GM12878 (cell line): ENCODE results near the gene NIN. TPM values are rescaled to one million over a fixed set of nuclear protein-coding genes. Genes with fewer than 3 reads are reported as not detected.
A peak's percentile ranks its signal among the peaks of the same experiment; 100 is the strongest.

Source experiments
- ATAC-seq: fragments of 200-7000 bp; cut with Tn5 transposase; 3 replicates; pipeline ENCODE4 v1.9.1; 2020; ENCODE audit warnings: mild to moderate bottlenecking, moderate library complexity
- BruUV-seq: library from RNA; stranded (reverse); fragments of 400-500 nt; replicated peaks from 2 replicates; lab custom pipeline; 2021; lab: Mats Ljungman, UMichigan
- CTCF ChIA-PET: fragments of 300-600 bp; sonication (Branson Sonifier 250); formaldehyde crosslinking; extraction: SDS; loops from one replicate; lab custom pipeline; 2021; ENCODE audit warnings: inconsistent platforms; lab: Yijun Ruan, JAX
- POLR2A ChIA-PET: fragments of 350-600 bp; formaldehyde crosslinking; extraction: SDS; loops from one replicate; lab custom pipeline; 2021; ENCODE audit warnings: inconsistent platforms; lab: Charles Lee
- RAD21 ChIA-PET: fragments of 300-600 bp; sonication (Branson Sonifier 250); formaldehyde crosslinking; loops from one replicate; lab custom pipeline; 2023; ENCODE audit warnings: antibody characterized with exemption; ENCODE audit not compliant: unreplicated experiment; lab: Charles Lee
- SMC1A ChIA-PET: fragments of 300-600 bp; sonication (Branson Sonifier 250); formaldehyde crosslinking; loops from one replicate; lab custom pipeline; 2023; ENCODE audit not compliant: unreplicated experiment, uncharacterized antibody; lab: Charles Lee
- DNase-seq: peaks from one replicate; pipeline ENCODE4 v3.0.0-alpha.2; 2011; ENCODE audit warnings: low read depth, low spot score
- FAIRE-seq: peaks from 3 replicates; lab custom pipeline; 2011; peaks lifted over from hg19 to GRCh38; lab: Jason Lieb, UNC
- H2AFZ ChIP-seq: 2 replicates; pipeline ENCODE4 v1.6.0; 2011; ENCODE audit warnings: low read depth, low read length, control low read depth; ENCODE audit not compliant: control insufficient read depth
- H3K27ac ChIP-seq: 2 replicates; pipeline ENCODE4 v1.5.1; 2011; ENCODE audit warnings: control low read depth; ENCODE audit not compliant: control insufficient read depth, insufficient read depth
- H3K27me3 ChIP-seq, 2 experiments: replicated peaks in 1 of 2; 2 replicates each; pipeline versions ENCODE4 v1.6.0 to v1.6.1; 2011; ENCODE audit warnings: low read length in 1 of 2; ENCODE audit not compliant: control insufficient read depth in 2 of 2, insufficient read depth in 2 of 2
- H3K36me3 ChIP-seq, 2 experiments: 2 replicates each; pipeline ENCODE4 v1.5.1; 2011; ENCODE audit warnings: low read length in 1 of 2; ENCODE audit not compliant: control insufficient read depth in 2 of 2, insufficient read depth in 2 of 2
- H3K4me1 ChIP-seq: 2 replicates; pipeline ENCODE4 v1.6.1; 2011; ENCODE audit warnings: mild to moderate bottlenecking, low read length, moderate library complexity, mixed read lengths; ENCODE audit not compliant: control insufficient read depth, insufficient read depth
- H3K4me2 ChIP-seq: 2 replicates; pipeline ENCODE4 v1.6.0; 2011; ENCODE audit warnings: control low read depth; ENCODE audit not compliant: control insufficient read depth, insufficient read depth
- H3K4me3 ChIP-seq: fragments of 200-600 bp; sonication (generic); 2 replicates; pipeline ENCODE4 v1.5.1; 2016
- H3K79me2 ChIP-seq: 2 replicates; pipeline ENCODE4 v1.6.0; 2011; ENCODE audit warnings: low read length; ENCODE audit not compliant: control insufficient read depth, insufficient read depth
- H3K9ac ChIP-seq: 2 replicates; pipeline ENCODE4 v1.8.0; 2011; ENCODE audit warnings: low read length, control low read depth, mixed read lengths; ENCODE audit not compliant: control insufficient read depth, insufficient read depth
- H3K9me3 ChIP-seq: replicated peaks from 3 replicates; pipeline ENCODE4 v1.5.1; 2011; ENCODE audit warnings: mild to moderate bottlenecking, low read length; ENCODE audit not compliant: control insufficient read depth, insufficient read depth
- H4K20me1 ChIP-seq: 2 replicates; pipeline ENCODE4 v1.6.0; 2011; ENCODE audit not compliant: control insufficient read depth, insufficient read depth
- BCL3 ChIP-seq: IDR thresholded peaks from 2 replicates; pipeline ENCODE4 v1.6.1; 2011; ENCODE audit warnings: borderline replicate concordance, low read depth, mild to moderate bottlenecking, moderate library complexity, low read length; ENCODE audit not compliant: insufficient read depth, poor library complexity, severe bottlenecking
- BHLHE40 ChIP-seq, 2 experiments: fragments of 450-650 bp in 1 of 2; IDR thresholded peaks; 2 replicates each; pipeline ENCODE4 v1.6.1; 2011 to 2017; ENCODE audit warnings: low read depth in 2 of 2, borderline replicate concordance in 1 of 2, improper control_type of control experiment in 1 of 2, low read length in 1 of 2, mild to moderate bottlenecking in 1 of 2
- BMI1 ChIP-seq: fragments of 450-650 bp; IDR thresholded peaks from 2 replicates; pipeline ENCODE4 v1.6.1; 2016; ENCODE audit warnings: mild to moderate bottlenecking, moderate library complexity, borderline replicate concordance
- CREB1 ChIP-seq: IDR thresholded peaks from 2 replicates; pipeline ENCODE4 v1.6.1; 2012; ENCODE audit warnings: low read depth, mild to moderate bottlenecking, inconsistent platforms
- CREM ChIP-seq: IDR thresholded peaks from 2 replicates; pipeline ENCODE4 v1.6.1; 2014; ENCODE audit warnings: antibody characterized with exemption, low read depth
- EED ChIP-seq: sonication (generic); IDR thresholded peaks from 2 replicates; pipeline ENCODE4 v1.6.1; 2016; ENCODE audit warnings: antibody characterized with exemption, low read depth
- EP300 ChIP-seq, 2 experiments: fragments of 150-350 bp in 1 of 2; IDR thresholded peaks; 2 replicates each; pipeline ENCODE4 v1.6.1; 2011 to 2012; ENCODE audit warnings: low read depth in 2 of 2, low read length in 2 of 2, borderline replicate concordance in 1 of 2, improper control_type of control experiment in 1 of 2, inconsistent platforms in 1 of 2; ENCODE audit not compliant: control insufficient read depth in 1 of 2
- ETV6 ChIP-seq, 2 experiments: fragments of 450-650 bp in 1 of 2; IDR thresholded peaks in 1 of 2; conservative IDR thresholded peaks in 1 of 2; 2 replicates each; pipeline ENCODE4 v1.6.1; 2014; ENCODE audit warnings: antibody characterized with exemption in 1 of 2, borderline replicate concordance in 1 of 2, low read depth in 1 of 2, mild to moderate bottlenecking in 1 of 2, moderate library complexity in 1 of 2
- FOXM1 ChIP-seq: IDR thresholded peaks from 2 replicates; pipeline ENCODE4 v1.6.1; 2012; ENCODE audit warnings: low read depth, mild to moderate bottlenecking, inconsistent platforms, low read length, moderate library complexity
- HDAC6 ChIP-seq: fragments of 200-600 bp; sonication (generic); IDR thresholded peaks from one replicate; pipeline ENCODE4 v1.8.0; 2017; ENCODE audit warnings: antibody characterized with exemption; ENCODE audit not compliant: unreplicated experiment
- KAT2A ChIP-seq: conservative IDR thresholded peaks from 2 replicates; pipeline ENCODE4 v1.6.1; 2011; ENCODE audit warnings: low read depth, low read length; ENCODE audit not compliant: control insufficient read depth
- KDM1A ChIP-seq: fragments of 200-600 bp; sonication (generic); IDR thresholded peaks from 2 replicates; pipeline ENCODE4 v1.6.1; 2016; ENCODE audit warnings: borderline replicate concordance
- KLF5 ChIP-seq: fragments of 450-650 bp; IDR thresholded peaks from 2 replicates; pipeline ENCODE4 v1.6.1; 2014; ENCODE audit warnings: mild to moderate bottlenecking; ENCODE audit not compliant: partially characterized antibody
- MAX ChIP-seq: IDR thresholded peaks from 2 replicates; pipeline ENCODE4 v1.6.1; 2012; ENCODE audit warnings: low read depth, low read length, improper control_type of control experiment
- NBN ChIP-seq: fragments of 450-650 bp; IDR thresholded peaks from 2 replicates; pipeline ENCODE4 v1.6.1; 2016
- PAX5 ChIP-seq: IDR thresholded peaks from 2 replicates; pipeline ENCODE4 v1.6.1; 2011; ENCODE audit warnings: low read depth, low read length, borderline replicate concordance
- WRNIP1 ChIP-seq: IDR thresholded peaks from 2 replicates; pipeline ENCODE4 v1.6.1; 2011; ENCODE audit warnings: low read depth, low read length, improper control_type of control experiment, borderline replicate concordance
- ZNF207 ChIP-seq: fragments of 450-650 bp; IDR thresholded peaks from 2 replicates; pipeline ENCODE4 v1.6.1; 2014; ENCODE audit warnings: antibody characterized with exemption, mild to moderate bottlenecking, borderline replicate concordance
- ZNF622 ChIP-seq: fragments of 450-650 bp; IDR thresholded peaks from 2 replicates; pipeline ENCODE4 v1.6.1; 2017; ENCODE audit warnings: mild to moderate bottlenecking, inconsistent platforms
- ZSCAN29 ChIP-seq: fragments of 450-650 bp; IDR thresholded peaks from 2 replicates; pipeline ENCODE4 v1.6.1; 2017; ENCODE audit warnings: mild to moderate bottlenecking, moderate library complexity
- WGBS: methylation state at CpG from one replicate; pipeline ENCODE4 v1.1.6; 2016; ENCODE audit warnings: low lambda C conversion rate; ENCODE audit not compliant: insufficient replicate concordance, insufficient coverage; ENCODE audit errors: missing lambda C conversion rate; 5-methylcytosine and 5-hydroxymethylcytosine counted together
- in situ Hi-C: fragments of 300-500 bp; cut with MboI; formaldehyde crosslinking; loops from 9 replicates; pipeline ENCODE4 v1.14.3; 2018; ENCODE audit warnings: mixed read lengths
- intact Hi-C: fragments of 100-400 bp; cut with micrococcal nuclease; formaldehyde crosslinking; loops from one replicate; pipeline ENCODE4 v1.14.2; 2022; ENCODE audit not compliant: unreplicated experiment
- polyA plus RNA-seq, 11 experiments: library from polyadenylated mRNA; depleted of rRNA in 4 of 11; unstranded in 6 of 11; stranded (reverse) in 5 of 11; fragments of >200 nt; fragmentation: Nextera tagmentation in 4 of 11; fragmentation: Illumina TruSeq in 1 of 11; extraction: Ambion mirVana in 4 of 11; extraction: Trizol in 1 of 11; gene quantifications; 1 replicate in 1 of 11; 2 replicates in 10 of 11; pipeline versions ENCODE4 v1.2.1 to v1.2.3, GENCODE V29; 2011 to 2016; ENCODE audit warnings: inconsistent platforms in 2 of 11, missing spikeins in 2 of 11, low read depth in 1 of 11
- total RNA-seq, 4 experiments: library from RNA; depleted of rRNA in 3 of 4; stranded (reverse); fragments of >200 nt in 3 of 4; fragmentation: Illumina TruSeq in 1 of 4; extraction: Trizol in 1 of 4; gene quantifications; 2 replicates each; pipeline versions ENCODE4 v1.2.1 to v1.2.3, GENCODE V29; 2013 to 2021

The NIN gene
- total and polyA plus RNA-seq, 10 of the 15 experiments (the other 5 are each of a cell fraction or from before 2014, with no cell fraction given), result 16.2 to 135 (median 70.3) TPM

- no peaks in the 10 kb centered on the region for H3K27me3 ChIP-seq
- ChIA-PET RAD21 (interaction anchor here (1.2 to 7.8 kb wide), 11 partner anchors 9 to 81 kb away, joined by 3 to 91 read pairs (median 7); partner anchors contain the start of gene NIN), POLR2A (interaction anchor here (0.5 to 4.6 kb wide), 13 partner anchors 8 to 294 kb away, joined by 3 to 39 read pairs (median 5); partner anchors contain the start of gene NIN), CTCF (interaction anchor here (0.8 to 6.3 kb wide), 11 partner anchors 7 to 45 kb away, joined by 3 to 56 read pairs (median 8); partner anchors contain the start of gene NIN), SMC1A (interaction anchor here (0.9 to 16.9 kb wide), 18 partner anchors 8 to 221 kb away, joined by 3 to 360 read pairs (median 4); partner anchors contain the start of gene NIN)
- H3K4me1 ChIP-seq, result peaks cover 33% of the 10 kb centered on the region
- WGBS, result 4% methylated on average over 13 of the region's 13 CpGs
- peaks cover 0 to 6% of the 10 kb centered on the region in 2 experiments for H3K36me3 ChIP-seq
- DNase-seq (peak; percentile 54), FAIRE-seq (peak; percentile 38), ATAC-seq (peak; percentile 32)
- peak overlapping the region; percentile 88 for H3K27ac ChIP-seq
- peak overlapping the region; percentile 68 for H3K4me2 ChIP-seq
- no peak overlapping the region for H2AFZ ChIP-seq
- TSS peak; percentile 60 for BruUV-seq
- intact Hi-C loops, result loop anchor here (2.0 to 10.0 kb wide), 4 partner anchors 31 to 589 kb away; partner anchors contain the start of genes DMAC2L, L2HGDH, SAV1 and SOS2
- H4K20me1 ChIP-seq, result no peaks in the 10 kb centered on the region
- H3K9me3 ChIP-seq, result no peaks in the 10 kb centered on the region; the same call in 2 of the 3 replicates
- peaks cover 96% of the 10 kb centered on the region for H3K79me2 ChIP-seq
- H3K4me3 ChIP-seq, result peak overlapping the region; percentile 74
- in situ Hi-C loops, result loop anchor here (10.0 kb wide), 1 partner anchor 1197 kb away; the partner anchor contains the start of genes MGAT2 and RPL36AL
- H3K9ac ChIP-seq, result peak overlapping the region; percentile 75
- TF ChIP-seq WRNIP1 (no peak), EP300 (IDR thresholded peaks at IDR 0.05; ENCODE audit: borderline replicate concordance in 1 of 2, control insufficient read depth in 1 of 2, low read depth in 2 of 2, low read length in 2 of 2) (0 out of 4 replicates have a peak, but pooled peaks have one; percentile 12 to 26), BCL3 (no peak), CREM (peak; percentile 66; the same call in 1 of the 2 replicates), KAT2A (no peak), KDM1A (no peak), ZNF622 (no peak), PAX5 (0 out of 2 replicates have a peak, but pooled peaks have one; percentile 17), ZNF207 (no peak), BMI1 (no peak), ETV6 (conservative IDR thresholded peaks at IDR 0.05 in 1 of 2, IDR thresholded peaks at IDR 0.05 in 1 of 2; ENCODE audit: borderline replicate concordance in 1 of 2, low read depth in 1 of 2) (no peak), KLF5 (no peak), ZSCAN29 (no peak), FOXM1 (no peak), BHLHE40 (IDR thresholded peaks at IDR 0.05; ENCODE audit: borderline replicate concordance in 1 of 2, low read depth in 2 of 2, low read length in 1 of 2) (0 out of 4 replicates have a peak, but pooled peaks of 1 of the 2 experiments have one; percentile 18), MAX (0 out of 2 replicates have a peak, but pooled peaks have one; percentile 37), NBN (peak; percentile 33; the same call in 1 of the 2 replicates), EED (peak; percentile 73), HDAC6 (no peak), CREB1 (peak; percentile 93)
Observed at GRCh38 chr14:50821510-50822464, 9.2 kb downstream of the NIN start.
